HG02588 (cell line): ENCODE data around the gene GLUD1.
"Not testable (repeated sequence)": the region's sequence is repeated elsewhere in the genome, so short reads cannot be mapped to it uniquely, and the experiment has no call there.

ENCODE experiments used
- ATAC-seq: cut with Tn5 transposase; IDR thresholded peaks from one replicate; pipeline ENCODE4 v1.9.1; 2021; ENCODE audit warnings: mild to moderate bottlenecking, moderate library complexity; ENCODE audit not compliant: unreplicated experiment

GLUD1 gene

DNA sequence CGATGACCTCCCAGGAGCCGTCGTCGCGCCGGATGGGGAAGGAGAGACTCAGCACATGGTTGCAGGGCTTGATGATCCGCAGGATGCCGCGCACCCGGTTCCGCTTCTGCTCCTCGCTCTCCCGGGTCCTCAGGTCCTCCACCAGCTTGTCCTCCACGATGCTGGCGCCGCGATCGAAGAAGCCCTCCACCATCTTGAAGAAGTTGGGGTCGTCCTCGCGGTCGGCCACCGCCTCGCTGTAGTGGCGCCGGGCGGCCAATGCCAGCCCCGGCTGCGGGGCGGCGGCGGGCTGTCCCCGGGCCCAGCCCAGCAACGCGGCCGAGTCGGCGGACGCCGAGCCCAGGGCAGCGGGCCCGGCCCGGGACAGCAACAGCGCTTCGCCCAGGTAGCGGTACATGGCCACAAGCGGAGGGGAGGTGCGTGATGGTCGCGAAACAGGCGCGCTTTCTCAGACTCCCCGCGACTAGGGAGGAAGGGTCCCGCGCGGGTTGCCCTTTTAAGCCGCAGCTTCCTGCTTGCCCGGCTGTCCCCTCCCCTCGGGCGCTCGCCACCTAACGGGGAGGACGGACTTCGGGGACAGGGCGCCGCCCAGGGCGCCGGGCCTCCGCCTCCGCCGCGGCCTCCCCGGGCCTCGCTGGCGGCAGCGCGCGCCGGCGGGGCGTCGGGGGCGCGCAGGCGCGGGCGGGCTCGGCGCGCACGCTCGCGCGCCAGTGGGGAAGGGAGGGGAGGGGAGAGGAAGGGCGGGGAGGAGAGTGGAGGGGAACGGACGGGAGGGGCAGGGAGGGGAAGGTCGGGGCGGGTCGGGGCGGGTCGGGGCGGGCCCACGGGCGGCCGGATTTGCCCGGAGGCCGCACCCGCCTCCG, at the start of gene GLUD1, which contains the start of gene SHLD2:
Gene GLUD1, minus strand, starts transcription at position 471 of the 863 bp plus-strand sequence. Its CDS starts 74 bp downstream, at position 397.
Gene SHLD2, plus strand, starts transcription at position 834 of the 863 bp plus-strand sequence. CDS start 56,149 bp downstream, outside the sequence.
- ATAC-seq, result peak; percentile 65

- not testable (repeated sequence) for ATAC-seq
Measured at GRCh38 chr10:87143109-87143418, 48.4 kb upstream of the GLUD1 start.

DNA sequence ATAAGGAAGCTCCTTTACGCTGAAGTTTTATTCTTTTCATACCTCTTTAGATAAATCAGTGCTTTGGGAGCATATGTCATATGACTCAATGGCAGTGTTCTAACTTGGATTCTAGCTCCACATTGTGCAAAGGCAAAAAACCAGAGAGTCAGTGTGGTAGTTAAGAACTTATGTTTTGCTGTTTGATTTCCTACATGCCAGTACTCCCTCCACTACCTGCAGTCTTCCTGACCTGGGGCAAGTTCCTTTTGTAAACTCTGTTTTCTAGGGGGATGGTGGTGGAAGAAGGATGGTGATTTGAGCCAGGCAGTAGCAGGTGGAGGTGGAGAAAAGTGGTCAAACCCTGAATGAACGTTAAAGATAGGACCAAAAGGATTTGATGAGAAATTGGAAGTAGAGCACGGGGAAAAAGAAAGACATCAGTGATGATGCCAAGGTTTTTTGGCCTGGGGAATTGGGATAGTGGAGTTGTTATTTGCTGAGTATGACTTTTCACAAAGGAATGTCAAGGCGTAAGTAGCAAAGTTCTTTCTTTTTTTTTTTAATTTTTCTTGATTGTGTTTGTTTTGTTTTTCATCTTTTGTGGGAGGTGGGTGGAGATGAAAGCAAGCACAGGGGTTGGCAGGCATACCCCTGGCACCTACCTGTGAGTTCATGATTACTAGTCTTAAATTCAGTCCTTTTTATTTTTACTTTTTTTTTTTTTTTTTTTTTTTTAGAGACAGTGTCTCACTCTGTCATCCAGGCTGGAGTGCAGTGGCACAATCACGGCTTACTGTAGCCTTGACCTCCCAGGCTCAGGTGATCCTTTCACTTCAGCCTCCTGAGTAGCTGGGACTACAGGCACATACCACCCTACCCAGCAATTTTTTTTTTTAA, 47.8 kb upstream of the GLUD1 start:
- ATAC-seq, result not testable (repeated sequence)

GRCh38 chr10:87137478-87137877, 42.8 kb upstream of the GLUD1 start:
- ATAC-seq, result not testable (repeated sequence)

- not testable (repeated sequence) for ATAC-seq
Measured at GRCh38 chr10:87134440-87134839, 39.8 kb upstream of the GLUD1 start.

- not testable (repeated sequence) for ATAC-seq
Measured at GRCh38 chr10:87133936-87134335, 39.3 kb upstream of the GLUD1 start.

GRCh38 chr10:87132176-87132575, 37.5 kb upstream of the GLUD1 start:
- ATAC-seq, result not testable (repeated sequence)

DNA sequence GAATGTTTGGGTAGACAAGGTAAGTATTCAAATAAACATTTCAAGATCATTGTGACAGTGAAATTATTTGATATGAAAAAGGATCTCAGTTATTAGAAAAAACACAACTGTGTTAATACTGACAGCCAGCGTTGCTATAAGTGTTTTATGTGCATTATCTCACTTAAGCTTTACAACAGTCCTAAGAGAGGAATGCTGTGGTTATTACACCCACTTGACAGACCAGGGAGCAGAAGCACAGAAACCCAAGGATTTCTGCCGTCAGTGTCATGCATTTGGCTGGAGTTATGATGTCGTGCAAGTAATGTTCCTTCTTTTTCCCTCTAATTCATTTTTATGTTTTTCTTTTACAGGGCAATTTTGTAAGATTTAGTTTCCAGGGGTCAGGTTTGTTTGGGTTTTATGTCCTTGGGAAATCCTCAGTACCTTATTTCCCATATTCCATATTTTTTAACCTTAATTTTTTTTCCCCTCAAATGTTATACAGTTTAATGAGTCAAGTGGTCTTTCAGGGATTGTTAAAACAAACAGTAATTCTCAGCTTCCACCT, 33.0 kb upstream of the GLUD1 start:
- ATAC-seq, result not testable (repeated sequence)

- not testable (repeated sequence) for ATAC-seq
Measured at GRCh38 chr10:87127048-87127447, 32.4 kb upstream of the GLUD1 start.

- ATAC-seq, result not testable (repeated sequence)
Measured at GRCh38 chr10:87123351-87123750, 28.7 kb upstream of the GLUD1 start.

DNA sequence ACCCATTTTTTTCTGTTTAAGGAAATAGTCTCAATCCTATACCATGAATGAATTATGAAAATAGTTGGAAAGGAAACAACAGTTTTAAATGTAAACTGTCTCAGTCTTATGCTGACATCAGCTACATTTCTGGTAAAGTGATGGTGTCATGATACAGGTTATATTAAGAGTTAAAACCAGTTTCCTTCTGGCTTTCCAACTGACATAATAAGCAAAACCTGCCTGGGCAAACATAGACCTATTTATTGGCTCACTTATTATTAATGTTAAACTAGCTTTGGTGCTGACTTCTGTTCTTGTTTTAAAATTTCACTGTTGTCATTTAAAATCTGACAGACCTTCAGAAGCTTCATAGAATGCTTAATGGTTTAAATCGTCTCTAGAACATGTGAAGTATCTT, 24.4 kb upstream of the GLUD1 start:
- ATAC-seq, result not testable (repeated sequence)

GRCh38 chr10:87118122-87118521, 23.5 kb upstream of the GLUD1 start:
- not testable (repeated sequence) for ATAC-seq

DNA sequence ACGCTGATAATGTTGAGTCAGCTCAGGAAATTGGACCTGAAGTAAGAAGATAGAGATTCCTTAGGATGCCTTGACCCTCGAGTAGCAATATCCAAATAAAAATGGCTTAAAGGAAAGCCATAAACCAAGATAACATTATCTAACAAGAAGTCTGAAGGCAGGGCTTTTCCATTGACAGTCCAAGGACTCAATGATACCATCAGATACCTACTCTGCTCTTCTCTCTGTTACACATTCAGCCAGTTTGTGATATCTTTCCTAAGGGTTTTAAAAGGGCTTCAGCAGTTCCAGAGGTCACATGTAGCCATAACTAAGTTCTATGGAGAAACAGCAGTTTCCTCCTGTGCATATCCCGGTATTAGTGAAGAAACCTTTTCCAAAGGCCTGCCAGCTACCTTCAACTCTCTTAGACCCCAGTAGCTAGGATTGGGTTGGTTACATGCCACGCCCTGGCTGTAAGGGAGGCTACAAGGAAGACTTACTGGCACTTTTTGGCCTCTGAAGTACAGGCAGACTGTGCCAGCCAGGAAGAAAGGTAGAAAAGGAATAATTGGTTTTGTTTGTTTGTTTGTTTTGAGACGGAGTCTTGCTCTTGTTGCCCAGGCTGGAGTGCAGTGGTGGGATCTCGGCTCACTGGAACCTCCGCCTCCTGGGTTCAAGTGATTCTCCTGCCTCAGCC, 10.9 kb upstream of the GLUD1 start:
- ATAC-seq, result no peak

DNA sequence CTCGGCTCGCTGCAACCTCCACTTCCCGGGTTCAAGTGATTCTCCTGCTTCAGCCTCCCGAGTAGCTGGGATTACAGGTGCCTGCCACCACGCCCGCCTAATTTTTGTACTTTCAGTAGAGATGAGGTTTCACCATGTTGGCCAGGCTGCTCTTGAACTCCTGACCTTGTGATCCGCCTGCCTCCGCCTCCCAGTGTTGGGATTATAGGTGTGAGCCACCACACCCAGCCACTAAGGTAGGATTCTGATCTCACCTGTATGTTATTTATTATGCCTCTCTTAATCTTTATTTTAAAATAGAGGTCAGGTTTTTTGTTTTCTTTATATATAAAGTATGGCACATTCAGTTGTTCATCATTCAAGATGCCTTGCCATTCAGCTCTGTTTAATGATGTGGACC, 10.1 kb upstream of the GLUD1 start:
- not testable (repeated sequence) for ATAC-seq

DNA sequence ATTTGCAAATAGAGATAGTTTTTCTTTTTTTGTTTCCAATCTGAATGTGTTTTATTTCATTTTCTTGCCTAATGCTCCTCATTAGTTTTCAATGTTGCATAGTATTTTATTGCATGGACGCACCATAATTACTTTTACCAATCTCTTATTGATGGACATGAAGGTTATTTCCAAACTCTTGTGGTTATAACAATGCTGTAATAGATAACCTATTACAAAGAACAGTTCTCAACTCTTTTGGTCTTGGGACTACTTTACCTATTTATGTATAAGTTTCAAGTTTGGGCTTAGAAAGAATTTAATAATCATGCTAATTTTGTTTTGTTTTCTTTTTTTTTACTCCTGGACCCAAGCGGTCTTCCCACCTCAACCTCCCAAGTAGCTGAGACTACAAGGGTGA, 7.4 kb upstream of the GLUD1 start:
- ATAC-seq, result no peak

GRCh38 chr10:87095236-87095945, 748 bp upstream of the GLUD1 start:
- peak; percentile 56 for ATAC-seq

- peak; percentile 25 for ATAC-seq
Measured at GRCh38 chr10:87093632-87094372, 841 bp downstream of the GLUD1 start.

DNA sequence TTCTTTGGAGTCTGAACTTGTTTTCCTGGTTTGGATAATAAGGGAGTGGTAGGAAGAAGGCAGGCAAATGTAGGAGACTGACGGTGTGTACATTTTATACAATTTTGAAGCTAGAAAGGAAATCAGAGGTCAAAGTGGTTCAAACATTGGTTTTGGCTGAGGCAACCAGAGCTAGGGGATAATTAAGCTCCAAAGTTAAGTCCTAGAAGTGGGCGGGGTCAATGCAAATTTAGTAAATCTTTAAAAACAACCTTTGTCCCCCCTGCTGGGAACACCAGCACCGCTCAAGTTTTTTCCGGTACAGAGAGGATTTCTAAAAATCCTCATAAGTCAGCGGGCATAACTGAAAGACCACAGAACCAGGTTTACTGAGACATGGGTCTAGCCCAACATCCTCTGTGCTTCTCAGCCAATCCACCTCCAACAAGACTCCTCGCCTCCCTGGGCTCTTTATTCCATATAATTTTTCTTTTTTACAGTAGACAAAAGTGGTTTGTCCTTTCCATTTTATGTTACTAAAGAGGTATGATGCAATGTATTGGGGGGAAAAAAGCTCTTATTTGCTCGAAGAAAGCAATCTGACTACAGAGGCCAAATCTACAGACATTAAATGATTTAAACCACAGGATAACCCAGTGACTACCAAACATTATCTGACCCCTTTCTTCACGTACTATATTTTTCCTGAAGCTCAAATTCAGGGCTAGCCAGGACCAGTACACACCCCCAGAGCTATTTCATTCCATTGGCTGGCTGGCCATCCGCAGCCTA, 1.6 kb downstream of the GLUD1 start:
- no peak for ATAC-seq
